Colonic mucosa (tissue), 4 donors: Measurements from ENCODE around the gene KLHL5. TPM values are rescaled to one million over a fixed set of nuclear protein-coding genes. Genes with fewer than 3 reads are reported as not detected.

ENCODE experiments used
- DNase-seq: peaks from one replicate; pipeline ENCODE4 v3.0.0-alpha.2; 2020
- H3K27ac ChIP-seq: fragments of 200-600 bp; one replicate; pipeline ENCODE4 v1.8.0; 2021
- H3K27me3 ChIP-seq: fragments of 200-600 bp; one replicate; pipeline ENCODE4 v1.8.0; 2021
- H3K36me3 ChIP-seq: fragments of 200-600 bp; one replicate; pipeline ENCODE4 v1.8.0; 2021
- H3K4me1 ChIP-seq: fragments of 200-600 bp; one replicate; pipeline ENCODE4 v1.8.0; 2021; ENCODE audit warnings: mild to moderate bottlenecking
- H3K4me3 ChIP-seq: fragments of 200-600 bp; one replicate; pipeline ENCODE4 v1.8.0; 2021
- H3K9ac ChIP-seq, 2 donors: one replicate each; pipeline ENCODE4 v1.7.0; 2013; ENCODE audit warnings: control low read depth in 2 of 2, low read depth in 2 of 2, low read length in 2 of 2
- H3K9me3 ChIP-seq: fragments of 200-600 bp; one replicate; pipeline ENCODE4 v1.8.0; 2021
- CTCF ChIP-seq: fragments of 200-600 bp; IDR thresholded peaks from one replicate; pipeline ENCODE4 v1.8.0; 2022; ENCODE audit warnings: antibody characterized with exemption, mild to moderate bottlenecking
- intact Hi-C: fragments of 100-400 bp; cut with DNase I; formaldehyde crosslinking; loops from one replicate; pipeline ENCODE4 v1.14.1; 2022
- total RNA-seq, 2 donors: library from RNA; stranded (reverse); fragmentation: NEBNext Ultra II Directional in 1 of 2; extraction: Animal tissue kit (Norgen Biotek cat#: 25700) in 1 of 2; gene quantifications; one replicate each; pipeline ENCODE4 v1.2.1, GENCODE V29; 2021
- donor health status: healthy.
- donor health status: DM: no; HTN: no; CAD: no.
- donor health status: DM: no; HTN: no; CAD: no.

KLHL5 gene
- total RNA-seq, 2 donors from 2014 or later, result 2.6 to 19.1 TPM

DNA sequence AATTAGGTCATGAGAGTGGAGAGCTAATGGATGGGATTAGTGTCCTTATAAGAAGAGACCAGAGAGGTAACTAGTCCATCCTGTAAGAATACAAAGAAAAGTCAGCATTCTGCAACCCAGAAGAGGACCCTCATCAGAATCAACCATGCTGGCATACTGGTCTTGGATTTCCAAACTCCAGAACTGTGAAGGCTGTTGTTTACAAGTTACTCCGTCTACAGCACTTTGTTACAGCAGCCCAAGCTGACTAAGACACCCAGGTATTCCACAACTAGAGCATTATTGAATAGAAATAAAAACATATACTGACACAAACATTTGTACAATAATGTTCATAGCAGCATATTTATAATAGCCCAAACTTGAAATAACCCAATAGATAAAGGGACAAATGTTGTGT is 39.0 kb upstream of the KLHL5 start:
- intact Hi-C loops, result no loop called here
- TF ChIP-seq CTCF, result no peak
- no peak overlapping the region for H3K4me3 ChIP-seq

GRCh38 chr4:39024311-39024865 is 37.6 kb upstream of the KLHL5 start:
- Histone ChIP-seq H3K36me3 (no peaks in the 10 kb centered on the region), H3K9ac (no peak overlapping the region), H3K4me3 (no peak overlapping the region), H3K27me3 (no peaks in the 10 kb centered on the region), H3K27ac (no peak overlapping the region), H3K9me3 (no peaks in the 10 kb centered on the region), H3K4me1 (no peaks in the 10 kb centered on the region)
- no peak for DNase-seq
- intact Hi-C loops, result no loop called here
- TF ChIP-seq CTCF, result no peak

More for the DNA sequence above, 39.0 kb upstream of the KLHL5 start:
- Histone ChIP-seq H3K4me1 (no peaks in the 10 kb centered on the region), H3K36me3 (no peaks in the 10 kb centered on the region), H3K9me3 (no peaks in the 10 kb centered on the region), H3K9ac (no peak overlapping the region), H3K27ac (no peak overlapping the region), H3K27me3 (no peaks in the 10 kb centered on the region)
- DNase-seq, result no peak

GRCh38 chr4:39025552-39026085 is 36.4 kb upstream of the KLHL5 start:
- TF ChIP-seq CTCF, result no peak
- no peak overlapping the region for H3K4me3 ChIP-seq
- no peaks in the 10 kb centered on the region for H3K36me3 ChIP-seq
- no peaks in the 10 kb centered on the region for H3K9me3 ChIP-seq
- intact Hi-C loops, result no loop called here
- H3K9ac ChIP-seq, result no peak overlapping the region
- H3K4me1 ChIP-seq, result no peaks in the 10 kb centered on the region
- no peaks in the 10 kb centered on the region for H3K27me3 ChIP-seq
- no peak overlapping the region for H3K27ac ChIP-seq
- DNase-seq, result no peak

DNA sequence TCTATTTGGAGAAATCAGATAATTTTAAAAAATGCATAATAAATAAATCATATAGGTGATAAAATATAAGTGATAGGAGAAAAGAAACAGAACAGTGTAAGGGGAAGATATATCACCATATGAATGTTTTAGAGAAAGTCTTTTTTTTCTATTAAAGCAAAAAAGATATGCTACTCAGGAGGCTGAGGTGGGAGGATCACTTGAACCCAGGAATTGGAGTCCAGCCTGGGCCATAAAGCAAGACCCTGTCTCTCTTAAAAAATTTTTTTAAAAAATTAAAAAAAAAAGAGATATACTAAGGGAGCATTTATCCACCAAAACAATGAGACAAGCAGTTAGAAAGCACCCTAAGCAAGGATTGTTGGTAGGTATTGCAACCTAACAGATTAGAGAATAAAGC is 35.9 kb upstream of the KLHL5 start:
- no peak overlapping the region for H3K4me3 ChIP-seq
- intact Hi-C loops, result no loop called here
- H3K9me3 ChIP-seq, result no peaks in the 10 kb centered on the region
- no peaks in the 10 kb centered on the region for H3K4me1 ChIP-seq
- DNase-seq, result no peak
- H3K27me3 ChIP-seq, result no peaks in the 10 kb centered on the region
- no peak for TF ChIP-seq CTCF
- no peak overlapping the region for H3K9ac ChIP-seq
- H3K27ac ChIP-seq, result no peak overlapping the region
- no peaks in the 10 kb centered on the region for H3K36me3 ChIP-seq

DNA sequence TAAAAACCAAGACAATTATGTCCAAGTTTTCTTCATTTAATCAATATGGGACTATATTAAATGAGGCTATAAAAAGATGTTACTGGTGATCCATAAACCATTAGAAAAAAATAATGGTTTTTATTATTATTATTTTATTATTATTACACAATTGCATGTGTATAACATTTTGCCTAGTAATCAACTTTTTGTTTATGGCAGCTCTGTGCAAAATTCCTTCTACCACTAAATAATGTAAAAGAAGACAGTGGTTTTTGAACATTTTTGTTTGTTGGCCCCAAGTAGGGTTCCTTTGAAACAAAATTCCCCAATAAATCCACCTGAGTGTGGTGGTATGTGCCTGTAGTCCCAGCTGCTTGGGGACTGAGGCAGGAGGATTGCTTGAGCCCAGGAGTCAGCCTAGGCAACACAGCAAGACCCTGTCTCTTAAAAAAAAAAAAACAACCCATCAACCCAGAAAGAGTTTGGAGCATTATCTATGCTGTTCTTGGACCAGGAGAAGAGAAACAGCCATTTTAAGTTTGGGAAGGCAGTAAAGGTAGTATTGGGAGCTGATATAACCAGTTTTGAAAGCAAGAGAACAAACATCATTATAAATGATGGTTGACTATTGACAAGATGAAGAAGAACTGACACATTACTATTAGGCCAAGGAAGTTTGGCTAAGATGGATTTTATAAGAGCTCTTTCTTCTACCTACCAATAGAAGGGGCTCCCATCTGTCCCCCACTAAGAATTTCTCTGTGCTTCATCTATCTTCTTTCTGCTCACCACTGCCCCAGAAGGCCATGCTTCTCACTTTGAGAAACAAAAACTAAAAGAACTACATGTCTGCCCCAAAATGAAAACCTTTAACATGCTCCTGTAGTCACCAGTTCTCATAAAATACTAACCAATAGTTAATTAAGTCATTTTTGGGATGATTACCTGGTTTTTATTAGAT is 32.0 kb upstream of the KLHL5 start:
- H3K4me3 ChIP-seq, result no peak overlapping the region

More for the DNA sequence above, 32.0 kb upstream of the KLHL5 start:
- H3K9ac ChIP-seq, result peak overlapping the region in 1 of 2 donors; percentile 2
- no peak for DNase-seq
- H3K4me1 ChIP-seq, result no peaks in the 10 kb centered on the region
- no peaks in the 10 kb centered on the region for H3K27me3 ChIP-seq
- no peaks in the 10 kb centered on the region for H3K9me3 ChIP-seq
- intact Hi-C loops, result no loop called here
- no peak overlapping the region for H3K27ac ChIP-seq
- no peaks in the 10 kb centered on the region for H3K36me3 ChIP-seq
- no peak for TF ChIP-seq CTCF
